Spleen (tissue), 7 donors: ENCODE results near the gene TRIP4.

ENCODE experiments used
- POLR2A ChIP-seq, 3 donors: fragments of 450-650 bp; IDR thresholded peaks; one replicate each; pipeline ENCODE4 v1.5.1; 2017; ENCODE audit warnings: antibody characterized with exemption in 3 of 3, mild to moderate bottlenecking in 1 of 3
- TF ChIP-seq, protein P1 (sequence below), 11 experiments: fragments of 200-600 bp in 7 of 11; fragments of 450-650 bp in 4 of 11; sonication (generic) in 4 of 11; IDR thresholded peaks in 8 of 11; conservative IDR thresholded peaks in 3 of 11; 1 replicate in 7 of 11; 2 replicates in 4 of 11; pipeline versions ENCODE4 v1.4.0 to v1.8.0; 2016 to 2021; ENCODE audit warnings: antibody characterized with exemption in 11 of 11, inconsistent platforms in 4 of 11, mild to moderate bottlenecking in 1 of 11
- donor health status: DM: no; HTN: no; CAD: no; lungs with moderate emphysema.
- donor health status: DM: no; HTN: no; CAD: no.
- donor health status: DM: no; HTN: no; CAD: no.

DNA sequence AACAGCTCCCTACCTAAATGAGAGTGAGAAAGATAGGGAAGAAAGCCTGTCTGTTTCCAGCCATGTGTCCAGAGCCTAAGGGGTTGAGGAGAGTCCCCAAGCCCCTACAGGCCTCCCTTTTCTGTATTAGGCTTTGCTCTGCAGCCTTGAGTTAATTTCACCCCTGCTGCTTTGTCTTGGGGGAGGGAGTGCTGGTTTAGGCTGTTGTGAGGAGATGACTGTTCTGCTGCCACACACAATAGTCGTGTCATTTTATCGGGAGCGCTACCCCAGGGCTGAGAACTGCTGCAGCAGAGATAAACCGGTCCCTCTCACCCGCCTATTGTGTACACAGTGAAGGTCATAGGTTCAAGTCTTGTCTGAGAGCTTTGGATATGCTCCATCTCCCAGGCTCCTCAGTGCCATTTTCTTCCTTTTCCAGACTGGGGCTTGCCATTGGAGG lies 74.1 kb downstream of the TRIP4 start:
- TF ChIP-seq, protein P1, sequence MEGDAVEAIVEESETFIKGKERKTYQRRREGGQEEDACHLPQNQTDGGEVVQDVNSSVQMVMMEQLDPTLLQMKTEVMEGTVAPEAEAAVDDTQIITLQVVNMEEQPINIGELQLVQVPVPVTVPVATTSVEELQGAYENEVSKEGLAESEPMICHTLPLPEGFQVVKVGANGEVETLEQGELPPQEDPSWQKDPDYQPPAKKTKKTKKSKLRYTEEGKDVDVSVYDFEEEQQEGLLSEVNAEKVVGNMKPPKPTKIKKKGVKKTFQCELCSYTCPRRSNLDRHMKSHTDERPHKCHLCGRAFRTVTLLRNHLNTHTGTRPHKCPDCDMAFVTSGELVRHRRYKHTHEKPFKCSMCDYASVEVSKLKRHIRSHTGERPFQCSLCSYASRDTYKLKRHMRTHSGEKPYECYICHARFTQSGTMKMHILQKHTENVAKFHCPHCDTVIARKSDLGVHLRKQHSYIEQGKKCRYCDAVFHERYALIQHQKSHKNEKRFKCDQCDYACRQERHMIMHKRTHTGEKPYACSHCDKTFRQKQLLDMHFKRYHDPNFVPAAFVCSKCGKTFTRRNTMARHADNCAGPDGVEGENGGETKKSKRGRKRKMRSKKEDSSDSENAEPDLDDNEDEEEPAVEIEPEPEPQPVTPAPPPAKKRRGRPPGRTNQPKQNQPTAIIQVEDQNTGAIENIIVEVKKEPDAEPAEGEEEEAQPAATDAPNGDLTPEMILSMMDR (IDR thresholded peaks at IDR 0.05 in 8 of 11, conservative IDR thresholded peaks at IDR 0.05 in 3 of 11) = no peak
- TF ChIP-seq POLR2A (IDR thresholded peaks at IDR 0.05) = no peak
